IMR-90 (cell line): ENCODE results near the gene MRFAP1L1.

Experiments
- BHLHE40 ChIP-seq: fragments of 150-350 bp; IDR thresholded peaks from 2 replicates; pipeline ENCODE4 v1.6.1; 2016; ENCODE audit warnings: mild to moderate bottlenecking, low read depth, low read length
- CEBPB ChIP-seq: IDR thresholded peaks from 2 replicates; pipeline ENCODE4 v1.6.1; 2012; ENCODE audit warnings: low read depth, low read length, improper control_type of control experiment
- FOS ChIP-seq: fragments of 150-350 bp; IDR thresholded peaks from 2 replicates; pipeline ENCODE4 v1.6.1; 2016; ENCODE audit warnings: low read depth, low read length
- MAFK ChIP-seq: IDR thresholded peaks from 2 replicates; pipeline ENCODE4 v1.6.1; 2012; ENCODE audit warnings: low read depth, low read length, improper control_type of control experiment
- MAZ ChIP-seq: IDR thresholded peaks from 2 replicates; pipeline ENCODE4 v1.6.1; 2012; ENCODE audit warnings: low read depth, mild to moderate bottlenecking, low read length, improper control_type of control experiment, moderate library complexity, borderline replicate concordance
- POLR2A ChIP-seq: IDR thresholded peaks from 2 replicates; pipeline ENCODE4 v1.6.1; 2012; ENCODE audit warnings: mild to moderate bottlenecking, low read depth, low read length
- RAD21 ChIP-seq: IDR thresholded peaks from 2 replicates; pipeline ENCODE4 v1.6.1; 2012; ENCODE audit warnings: low read length, improper control_type of control experiment
- RFX5 ChIP-seq: IDR thresholded peaks from 2 replicates; pipeline ENCODE4 v1.8.0; 2012; ENCODE audit warnings: low read depth, mild to moderate bottlenecking, low read length, moderate library complexity
- SMC3 ChIP-seq: fragments of 150-350 bp; IDR thresholded peaks from 2 replicates; pipeline ENCODE4 v1.6.1; 2016; ENCODE audit warnings: low read depth, mild to moderate bottlenecking, antibody characterized with exemption, low read length, moderate library complexity
- TF ChIP-seq, protein P1 (sequence below): conservative IDR thresholded peaks from 2 replicates; pipeline ENCODE4 v1.5.1; 2012; ENCODE audit warnings: mild to moderate bottlenecking, low read depth, low read length, improper control_type of control experiment
- TF ChIP-seq, protein P2 (sequence below): fragments of 150-350 bp; IDR thresholded peaks from 2 replicates; pipeline ENCODE4 v1.6.1; 2016; ENCODE audit warnings: low read depth, mild to moderate bottlenecking, low read length, moderate library complexity, borderline replicate concordance
- TF ChIP-seq, protein P3 (sequence below): fragments of 150-350 bp; IDR thresholded peaks from 2 replicates; pipeline ENCODE4 v1.6.1; 2017; ENCODE audit warnings: mild to moderate bottlenecking, antibody characterized with exemption, low read length, low read depth

DNA sequence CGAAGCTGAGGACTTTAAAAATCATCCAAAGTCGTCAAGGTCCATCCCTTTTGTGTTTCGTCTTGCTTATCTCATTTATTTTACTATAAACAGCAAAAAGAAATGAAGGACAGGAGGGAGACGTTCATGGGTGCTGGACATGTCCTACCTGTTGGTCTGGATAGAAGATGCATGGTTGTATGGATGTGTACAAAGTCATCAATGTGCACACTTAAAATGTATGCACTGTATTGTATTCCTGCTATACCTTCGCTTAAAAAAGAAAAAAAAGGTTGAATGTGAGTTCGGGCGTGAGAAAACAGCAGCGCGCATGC, 6.0 kb upstream of the MRFAP1L1 start:
- TF ChIP-seq, protein P1, sequence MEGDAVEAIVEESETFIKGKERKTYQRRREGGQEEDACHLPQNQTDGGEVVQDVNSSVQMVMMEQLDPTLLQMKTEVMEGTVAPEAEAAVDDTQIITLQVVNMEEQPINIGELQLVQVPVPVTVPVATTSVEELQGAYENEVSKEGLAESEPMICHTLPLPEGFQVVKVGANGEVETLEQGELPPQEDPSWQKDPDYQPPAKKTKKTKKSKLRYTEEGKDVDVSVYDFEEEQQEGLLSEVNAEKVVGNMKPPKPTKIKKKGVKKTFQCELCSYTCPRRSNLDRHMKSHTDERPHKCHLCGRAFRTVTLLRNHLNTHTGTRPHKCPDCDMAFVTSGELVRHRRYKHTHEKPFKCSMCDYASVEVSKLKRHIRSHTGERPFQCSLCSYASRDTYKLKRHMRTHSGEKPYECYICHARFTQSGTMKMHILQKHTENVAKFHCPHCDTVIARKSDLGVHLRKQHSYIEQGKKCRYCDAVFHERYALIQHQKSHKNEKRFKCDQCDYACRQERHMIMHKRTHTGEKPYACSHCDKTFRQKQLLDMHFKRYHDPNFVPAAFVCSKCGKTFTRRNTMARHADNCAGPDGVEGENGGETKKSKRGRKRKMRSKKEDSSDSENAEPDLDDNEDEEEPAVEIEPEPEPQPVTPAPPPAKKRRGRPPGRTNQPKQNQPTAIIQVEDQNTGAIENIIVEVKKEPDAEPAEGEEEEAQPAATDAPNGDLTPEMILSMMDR, result no peak
- no peak for TF ChIP-seq POLR2A
- TF ChIP-seq BHLHE40, result no peak
- TF ChIP-seq, protein P2, sequence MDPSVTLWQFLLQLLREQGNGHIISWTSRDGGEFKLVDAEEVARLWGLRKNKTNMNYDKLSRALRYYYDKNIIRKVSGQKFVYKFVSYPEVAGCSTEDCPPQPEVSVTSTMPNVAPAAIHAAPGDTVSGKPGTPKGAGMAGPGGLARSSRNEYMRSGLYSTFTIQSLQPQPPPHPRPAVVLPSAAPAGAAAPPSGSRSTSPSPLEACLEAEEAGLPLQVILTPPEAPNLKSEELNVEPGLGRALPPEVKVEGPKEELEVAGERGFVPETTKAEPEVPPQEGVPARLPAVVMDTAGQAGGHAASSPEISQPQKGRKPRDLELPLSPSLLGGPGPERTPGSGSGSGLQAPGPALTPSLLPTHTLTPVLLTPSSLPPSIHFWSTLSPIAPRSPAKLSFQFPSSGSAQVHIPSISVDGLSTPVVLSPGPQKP, result no peak
- no peak for TF ChIP-seq MAFK
- no peak for TF ChIP-seq SMC3
- no peak for TF ChIP-seq RAD21
- TF ChIP-seq, protein P3, sequence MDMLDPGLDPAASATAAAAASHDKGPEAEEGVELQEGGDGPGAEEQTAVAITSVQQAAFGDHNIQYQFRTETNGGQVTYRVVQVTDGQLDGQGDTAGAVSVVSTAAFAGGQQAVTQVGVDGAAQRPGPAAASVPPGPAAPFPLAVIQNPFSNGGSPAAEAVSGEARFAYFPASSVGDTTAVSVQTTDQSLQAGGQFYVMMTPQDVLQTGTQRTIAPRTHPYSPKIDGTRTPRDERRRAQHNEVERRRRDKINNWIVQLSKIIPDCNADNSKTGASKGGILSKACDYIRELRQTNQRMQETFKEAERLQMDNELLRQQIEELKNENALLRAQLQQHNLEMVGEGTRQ, result no peak
- TF ChIP-seq RFX5, result no peak
- TF ChIP-seq MAZ, result no peak
- TF ChIP-seq CEBPB, result no peak
- TF ChIP-seq FOS, result no peak
